K562 (cell line): Measurements from ENCODE around the gene CEMIP2. TPM values are rescaled to one million over a fixed set of nuclear protein-coding genes. Genes with fewer than 3 reads are reported as not detected.

ENCODE experiments used
- ATAC-seq: fragments of 200-7000 bp; cut with Tn5 transposase; 3 replicates; pipeline ENCODE4 v1.9.1; 2020; ENCODE audit warnings: moderate library complexity
- BruUV-seq: library from RNA; stranded (reverse); fragments of 400-500 nt; replicated peaks from 2 replicates; lab custom pipeline; 2021; lab: Mats Ljungman, UMichigan
- CTCF ChIA-PET: fragments of 300-600 bp; formaldehyde crosslinking; extraction: SDS; loops from one replicate; lab custom pipeline; 2021; ENCODE audit warnings: low intra/inter-chr PET ratio; lab: Yijun Ruan, JAX
- POLR2A ChIA-PET: fragments of 300-600, 350-650 bp; sonication (Branson Sonifier 250); formaldehyde crosslinking; extraction: SDS; loops from one replicate; lab custom pipeline; 2021; ENCODE audit warnings: antibody characterized with exemption, inconsistent platforms; lab: Yijun Ruan, JAX
- DNase-seq, 4 experiments: peaks; one replicate each; pipeline versions ENCODE4 v3.0.0 to v3.0.0-alpha.2; 2011 to 2018; ENCODE audit warnings: low spot score in 3 of 4, mixed read lengths in 3 of 4; ENCODE audit errors: extremely low read depth in 1 of 4
- FAIRE-seq: peaks from 2 replicates; lab custom pipeline; 2011; peaks lifted over from hg19 to GRCh38; lab: Jason Lieb, UNC
- H2AFZ ChIP-seq: 2 replicates; pipeline ENCODE4 v1.6.0; 2011; ENCODE audit warnings: low read depth, low read length, control low read depth, inconsistent platforms
- H3K27ac ChIP-seq: fragments of 200-600 bp; 3 replicates; pipeline ENCODE4 v1.8.0; 2011; ENCODE audit warnings: low read depth, mild to moderate bottlenecking, control low read depth, inconsistent platforms, low read length, moderate library complexity, mixed read lengths; ENCODE audit errors: extremely low read depth
- H3K27me3 ChIP-seq, 2 experiments: fragments of 300-600 bp in 1 of 2; 2 replicates in 1 of 2; 3 replicates in 1 of 2; pipeline versions ENCODE4 v1.6.0 to v1.8.0; 2011; ENCODE audit warnings: inconsistent platforms in 2 of 2, low read length in 2 of 2, mild to moderate bottlenecking in 1 of 2, mixed read lengths in 1 of 2, moderate library complexity in 1 of 2; ENCODE audit not compliant: control insufficient read depth in 2 of 2, insufficient read depth in 2 of 2
- H3K36me3 ChIP-seq: fragments of 300-600 bp; 3 replicates; pipeline ENCODE4 v1.8.0; 2011; ENCODE audit warnings: mild to moderate bottlenecking, low read length, inconsistent platforms; ENCODE audit not compliant: control insufficient read depth, insufficient read depth
- H3K4me1 ChIP-seq, 2 experiments: fragments of 200-600 bp in 1 of 2; replicated peaks in 1 of 2; 2 replicates in 1 of 2; 3 replicates in 1 of 2; pipeline versions ENCODE4 v1.5.1 to v1.8.0; 2011; ENCODE audit warnings: inconsistent platforms in 2 of 2, low read length in 2 of 2, mild to moderate bottlenecking in 1 of 2, mixed read lengths in 1 of 2, moderate library complexity in 1 of 2; ENCODE audit not compliant: control insufficient read depth in 2 of 2, insufficient read depth in 2 of 2
- H3K4me2 ChIP-seq: 2 replicates; pipeline ENCODE4 v1.6.1; 2011; ENCODE audit warnings: low read length, control low read depth, inconsistent platforms, mixed read lengths; ENCODE audit not compliant: insufficient read depth
- H3K4me3 ChIP-seq: fragments of 200-600 bp; sonication (generic), shearing (Covaris generic); 2 replicates; pipeline ENCODE4 v1.5.1; 2016; ENCODE audit warnings: control low read depth, inconsistent platforms
- H3K79me2 ChIP-seq: fragments of 200-600 bp; 3 replicates; pipeline ENCODE4 v1.8.0; 2011; ENCODE audit warnings: low read length, inconsistent platforms; ENCODE audit not compliant: control insufficient read depth, insufficient read depth
- H3K9ac ChIP-seq, 2 experiments: 2 replicates each; pipeline versions ENCODE4 v1.6.0 to v1.6.1; 2011; ENCODE audit warnings: low read depth in 2 of 2, low read length in 2 of 2, control low read depth in 1 of 2, inconsistent platforms in 1 of 2, mild to moderate bottlenecking in 1 of 2, mixed read lengths in 1 of 2; ENCODE audit not compliant: insufficient read depth in 1 of 2
- H3K9me1 ChIP-seq: one replicate; pipeline ENCODE4 v1.6.0; 2011; ENCODE audit warnings: inconsistent platforms, mild to moderate bottlenecking, low read length, moderate library complexity; ENCODE audit not compliant: control insufficient read depth, insufficient read depth
- H3K9me3 ChIP-seq: replicated peaks from 2 replicates; pipeline ENCODE4 v1.5.1; 2011; ENCODE audit warnings: low read depth, low read length, inconsistent platforms; ENCODE audit not compliant: control insufficient read depth, insufficient read depth
- H4K20me1 ChIP-seq: replicated peaks from 2 replicates; pipeline ENCODE4 v1.6.1; 2011; ENCODE audit warnings: low read length, inconsistent platforms, mixed read lengths; ENCODE audit not compliant: control insufficient read depth, insufficient read depth
- LEF1 ChIP-seq: fragments of 450-650 bp; IDR thresholded peaks from 2 replicates; pipeline ENCODE4 v1.6.1; 2016; ENCODE audit warnings: mild to moderate bottlenecking
- in situ Hi-C: fragments of 300-500 bp; cut with MboI; formaldehyde crosslinking; loops from 4 replicates; pipeline ENCODE4 v1.15.0; 2018; ENCODE audit warnings: inconsistent platforms, mixed read lengths
- intact Hi-C: fragments of 100-400 bp; cut with micrococcal nuclease; formaldehyde crosslinking; loops from 2 replicates; pipeline ENCODE4 v1.14.2; 2022
- polyA plus RNA-seq, 8 experiments: library from polyadenylated mRNA; depleted of rRNA in 4 of 8; stranded (reverse) in 5 of 8; unstranded in 3 of 8; fragments of >200 nt; fragmentation: Nextera tagmentation in 2 of 8; fragmentation: Illumina TruSeq in 1 of 8; extraction: Ambion mirVana in 2 of 8; extraction: Trizol in 1 of 8; gene quantifications; 2 replicates each; pipeline versions ENCODE4 v1.2.1 to v1.2.3, GENCODE V29; 2011 to 2014; ENCODE audit warnings: inconsistent platforms in 1 of 8, missing spikeins in 1 of 8
- total RNA-seq, 7 experiments: library from RNA; depleted of rRNA in 6 of 7; stranded (reverse); fragments of >200 nt in 6 of 7; fragmentation: Illumina TruSeq in 2 of 7; extraction: Trizol in 2 of 7; gene quantifications; 2 replicates each; pipeline versions ENCODE4 v1.2.1 to v1.2.3, GENCODE V29; 2011 to 2021; ENCODE audit warnings: low replicate concordance in 1 of 7
- TF ChIP-seq, protein P1 (sequence below): fragments of 250-450 bp; sonication (Bioruptor Pico); IDR thresholded peaks from 2 replicates; pipeline ENCODE4 v1.4.0; 2020; ENCODE audit warnings: borderline replicate concordance
- TF ChIP-seq, protein P2 (sequence below): sonication (generic); IDR thresholded peaks from 2 replicates; pipeline ENCODE4 v1.6.1; 2016

The CEMIP2 gene
- total and polyA plus RNA-seq, 9 of the 15 experiments (the other 6 are each of a cell fraction or from before 2014, with no cell fraction given) = 5.4 to 29.9 (median 14.2) TPM

DNA sequence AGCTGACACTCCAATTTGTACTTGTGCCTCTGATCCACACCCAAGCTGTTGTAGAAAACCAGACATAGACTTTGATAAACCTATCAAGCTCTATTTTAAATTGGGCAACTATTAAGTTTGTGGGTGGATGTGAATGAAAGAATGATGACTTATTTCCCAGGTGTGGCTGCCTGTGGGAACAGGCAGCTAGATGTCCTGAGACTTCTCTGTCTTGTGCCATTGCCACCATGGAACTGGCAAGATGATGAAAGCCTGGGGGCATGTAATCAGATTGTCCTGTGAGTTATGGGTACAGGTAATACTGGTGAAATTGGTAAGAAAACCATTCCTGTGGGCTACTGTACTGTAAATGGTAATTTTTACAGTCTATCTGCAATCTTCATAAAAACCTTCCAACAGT is 57.5 kb downstream of the CEMIP2 start:
- no peaks in the 10 kb centered on the region for H3K27me3 ChIP-seq
- no peak for FAIRE-seq
- H3K9me3 ChIP-seq = no peaks in the 10 kb centered on the region
- POLR2A ChIA-PET = interaction anchor here (0.6 to 1.0 kb wide), 2 partner anchors 8 to 61 kb away, joined by 4 read pairs; no protein-coding TSS in a partner anchor
- no peak overlapping the region for H3K9ac ChIP-seq
- TF ChIP-seq, protein P1, sequence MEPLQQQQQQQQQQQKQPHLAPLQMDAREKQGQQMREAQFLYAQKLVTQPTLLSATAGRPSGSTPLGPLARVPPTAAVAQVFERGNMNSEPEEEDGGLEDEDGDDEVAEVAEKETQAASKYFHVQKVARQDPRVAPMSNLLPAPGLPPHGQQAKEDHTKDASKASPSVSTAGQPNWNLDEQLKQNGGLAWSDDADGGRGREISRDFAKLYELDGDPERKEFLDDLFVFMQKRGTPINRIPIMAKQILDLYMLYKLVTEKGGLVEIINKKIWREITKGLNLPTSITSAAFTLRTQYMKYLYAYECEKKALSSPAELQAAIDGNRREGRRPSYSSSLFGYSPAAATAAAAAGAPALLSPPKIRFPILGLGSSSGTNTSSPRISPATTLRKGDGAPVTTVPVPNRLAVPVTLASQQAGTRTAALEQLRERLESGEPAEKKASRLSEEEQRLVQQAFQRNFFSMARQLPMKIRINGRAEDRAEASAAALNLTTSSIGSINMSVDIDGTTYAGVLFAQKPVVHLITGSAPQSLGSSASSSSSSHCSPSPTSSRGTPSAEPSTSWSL (CRISPR knock-in tag) = no peak
- TF ChIP-seq, protein P2, sequence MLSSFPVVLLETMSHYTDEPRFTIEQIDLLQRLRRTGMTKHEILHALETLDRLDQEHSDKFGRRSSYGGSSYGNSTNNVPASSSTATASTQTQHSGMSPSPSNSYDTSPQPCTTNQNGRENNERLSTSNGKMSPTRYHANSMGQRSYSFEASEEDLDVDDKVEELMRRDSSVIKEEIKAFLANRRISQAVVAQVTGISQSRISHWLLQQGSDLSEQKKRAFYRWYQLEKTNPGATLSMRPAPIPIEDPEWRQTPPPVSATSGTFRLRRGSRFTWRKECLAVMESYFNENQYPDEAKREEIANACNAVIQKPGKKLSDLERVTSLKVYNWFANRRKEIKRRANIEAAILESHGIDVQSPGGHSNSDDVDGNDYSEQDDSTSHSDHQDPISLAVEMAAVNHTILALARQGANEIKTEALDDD = no peak
- TF ChIP-seq LEF1 = no peak
- DNase-seq = no peak
- no TSS peak for BruUV-seq
- CTCF ChIA-PET = no interaction called here
- H3K27ac ChIP-seq = no peak overlapping the region
- in situ Hi-C loops (no loop called here), intact Hi-C loops (no loop called here)
- H2AFZ ChIP-seq = no peak overlapping the region
- H3K79me2 ChIP-seq = no peaks in the 10 kb centered on the region
- no peak overlapping the region for H3K4me2 ChIP-seq
- no peaks in the 10 kb centered on the region for H3K9me1 ChIP-seq
- H3K4me1 ChIP-seq = no peaks in the 10 kb centered on the region
- no peaks in the 10 kb centered on the region for H4K20me1 ChIP-seq
- H3K4me3 ChIP-seq = no peak overlapping the region
- no peak for ATAC-seq
- peaks cover 46% of the 10 kb centered on the region; the same call in 2 of the 3 replicates for H3K36me3 ChIP-seq
